ENCODE data around the gene ATP13A1.
"Not testable (repeated sequence)": the region's sequence is repeated elsewhere in the genome, so short reads cannot be mapped to it uniquely, and the experiment has no call there.

ATP13A1 gene

DNA sequence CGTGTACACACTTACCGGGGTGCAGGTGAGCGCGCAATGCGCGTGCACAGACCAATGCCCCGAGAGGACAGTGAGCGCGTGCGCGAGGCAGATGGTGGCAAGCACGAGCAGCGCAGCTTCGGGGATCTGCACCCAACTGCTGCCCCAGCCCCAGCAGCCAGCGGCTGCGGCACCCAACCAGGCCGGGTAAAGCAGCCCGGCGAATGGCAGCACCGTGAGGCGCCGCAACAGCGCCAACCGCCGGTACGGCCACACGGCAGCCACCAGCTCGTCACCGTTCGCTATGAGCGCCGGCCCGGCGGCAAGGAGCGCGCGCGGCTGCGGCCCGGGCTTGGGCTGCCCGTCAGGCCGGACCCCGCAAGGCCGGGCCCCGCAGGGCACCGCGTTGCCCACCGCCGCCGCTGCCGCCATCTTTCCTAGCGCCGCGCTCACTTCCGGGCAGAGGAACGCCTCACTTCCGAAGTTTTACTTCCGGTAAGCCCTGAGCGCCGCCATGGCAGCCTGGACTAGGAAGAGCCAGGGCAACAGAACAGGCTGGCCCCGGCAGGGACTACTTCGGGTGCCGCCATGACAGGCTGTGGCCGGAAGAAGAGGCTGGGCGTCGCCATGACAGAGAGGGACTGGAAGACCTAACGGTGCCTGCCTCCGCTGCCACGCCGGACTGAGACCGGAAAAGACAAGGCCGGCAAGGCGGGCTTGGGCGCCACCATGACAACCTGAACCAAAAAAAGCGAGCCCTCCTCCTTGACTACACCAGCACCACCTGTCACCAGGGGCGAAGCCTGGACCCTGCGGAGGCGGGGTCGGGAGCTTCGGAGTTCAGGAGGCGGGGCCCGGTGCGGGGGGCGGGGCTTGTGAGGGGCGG, at the start of gene ATP13A1:
Gene ATP13A1, minus strand, starts transcription at position 421 of the 865 bp plus-strand sequence. Its CDS starts 10 bp downstream, at position 411.
- DNase-seq, result peak; percentile 94

DNA sequence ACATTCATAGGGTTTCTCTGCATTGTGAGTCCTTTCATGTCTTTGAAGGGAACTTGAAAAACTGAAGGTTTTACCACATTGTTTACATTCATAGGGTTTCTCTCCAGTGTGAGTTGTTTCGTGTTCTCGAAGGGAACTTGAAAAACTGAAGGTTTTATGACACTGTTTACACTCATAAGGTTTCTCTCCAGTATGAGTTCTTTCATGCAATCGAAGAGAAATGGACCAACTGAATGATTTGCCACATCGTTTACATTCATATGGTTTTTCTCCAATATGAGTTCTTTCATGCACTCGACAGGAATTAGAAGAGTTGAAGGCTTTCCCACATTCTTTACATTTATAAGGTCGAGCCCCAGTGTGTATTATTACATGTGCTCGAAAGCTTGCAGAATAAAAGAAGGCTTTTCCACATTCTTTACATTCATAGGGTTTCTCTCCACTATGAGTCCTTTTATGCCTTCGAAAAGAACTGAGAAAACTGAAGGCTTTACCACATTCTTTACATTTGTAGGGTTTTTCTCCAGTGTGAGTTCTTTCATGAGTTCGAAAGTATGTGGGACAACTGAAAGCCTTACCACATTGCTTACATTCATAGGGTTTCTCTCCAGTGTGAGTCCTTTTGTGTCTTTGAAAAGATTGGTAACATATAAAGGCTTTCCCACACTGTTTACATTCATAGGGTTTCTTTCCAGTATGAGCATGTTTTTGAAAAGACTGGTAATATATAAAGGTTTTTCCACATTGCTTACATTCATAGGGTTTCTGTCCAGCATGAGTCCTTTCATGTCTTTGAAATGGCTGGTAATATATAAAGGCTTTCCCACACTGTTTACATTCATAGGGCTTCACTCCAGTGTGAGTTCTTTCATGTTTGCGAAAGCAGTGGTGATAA, 48.7 kb upstream of the ATP13A1 start:
- no peak for DNase-seq

DNA sequence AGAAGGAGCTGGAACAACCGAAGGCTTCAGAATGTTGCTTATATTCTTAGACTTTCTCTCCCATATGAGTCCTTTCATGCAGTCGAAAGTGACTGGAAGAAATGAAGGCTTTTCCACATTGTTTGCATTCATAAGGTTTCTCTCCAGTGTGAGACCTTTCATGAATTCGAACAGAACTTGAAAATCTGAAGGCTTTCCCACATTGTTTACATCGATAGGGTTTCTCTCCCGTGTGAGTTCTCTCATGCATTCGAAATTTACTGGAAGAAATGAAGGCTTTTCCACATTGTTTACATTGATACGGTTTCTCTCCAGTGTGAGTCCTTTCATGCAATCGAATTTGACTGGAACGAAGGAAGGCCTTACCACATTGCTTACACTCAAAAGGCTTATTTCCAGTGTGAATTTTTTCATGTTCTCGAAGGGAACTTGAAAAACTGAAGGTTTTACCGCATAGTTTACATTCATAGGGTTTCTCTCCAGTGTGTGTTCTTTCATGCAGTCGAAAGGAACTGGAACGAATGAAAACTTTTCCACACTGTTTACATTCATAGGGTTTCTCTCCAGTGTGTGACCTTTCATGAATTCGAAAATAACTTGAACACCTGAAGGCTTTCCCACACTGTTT, 47.9 kb upstream of the ATP13A1 start:
- DNase-seq, result no peak

DNA sequence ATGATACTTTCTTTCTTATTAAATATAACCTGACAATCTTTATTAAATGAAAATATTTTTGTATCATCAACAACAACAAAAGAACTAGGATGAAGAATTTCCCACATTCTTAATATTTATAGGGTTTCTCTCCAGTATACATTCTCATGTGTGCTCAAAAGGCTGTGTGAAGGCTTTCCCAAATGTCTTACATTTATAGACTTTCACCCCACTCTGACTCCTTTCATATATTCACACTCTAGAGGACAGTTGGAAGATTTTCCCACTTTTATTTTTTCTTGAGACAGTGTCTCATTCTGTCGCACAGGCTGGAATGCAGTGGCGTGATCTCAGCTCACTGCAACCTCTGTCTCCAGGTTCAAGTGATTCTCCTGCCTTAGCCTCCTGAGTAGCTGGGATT, 47.0 kb upstream of the ATP13A1 start:
- no peak for DNase-seq

DNA sequence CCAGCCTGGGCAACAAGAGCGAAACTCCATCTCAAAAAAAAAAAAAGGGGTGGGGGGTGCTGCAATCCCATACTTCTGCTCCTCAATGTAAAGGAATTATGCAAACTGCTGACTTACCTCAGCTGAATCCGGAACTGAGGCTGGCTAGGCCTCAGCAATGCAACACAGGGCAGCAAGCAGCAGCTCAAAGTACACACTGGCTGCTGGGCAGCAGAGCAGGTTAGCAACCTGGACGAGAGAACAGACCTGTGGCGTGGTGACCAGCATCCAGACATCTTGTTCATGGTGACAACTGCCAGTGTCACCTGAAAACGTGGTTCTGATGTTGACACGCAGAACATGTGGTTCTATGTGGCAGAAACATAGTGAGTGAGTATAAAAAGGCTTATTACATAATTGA, 41.4 kb upstream of the ATP13A1 start:
- DNase-seq, result no peak

DNA sequence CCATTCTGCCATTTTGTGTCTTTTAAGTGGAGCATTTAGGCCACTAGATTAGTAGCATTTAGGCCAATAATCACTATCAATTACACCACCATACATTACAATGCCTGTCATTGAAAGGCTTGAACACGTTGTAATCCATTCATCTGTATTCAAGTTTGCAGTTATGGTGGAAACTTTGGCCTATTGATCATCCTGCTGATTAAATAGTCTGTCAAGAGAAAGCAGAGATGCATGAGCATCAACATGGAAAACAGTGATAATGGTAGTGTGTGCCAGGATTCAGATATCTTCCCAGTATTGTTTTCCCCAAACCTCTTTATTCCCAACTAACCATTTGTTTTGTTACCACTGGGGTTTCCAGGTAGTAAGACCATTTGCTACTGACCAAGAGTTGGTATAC, 37.0 kb upstream of the ATP13A1 start:
- DNase-seq, result not testable (repeated sequence)

DNA sequence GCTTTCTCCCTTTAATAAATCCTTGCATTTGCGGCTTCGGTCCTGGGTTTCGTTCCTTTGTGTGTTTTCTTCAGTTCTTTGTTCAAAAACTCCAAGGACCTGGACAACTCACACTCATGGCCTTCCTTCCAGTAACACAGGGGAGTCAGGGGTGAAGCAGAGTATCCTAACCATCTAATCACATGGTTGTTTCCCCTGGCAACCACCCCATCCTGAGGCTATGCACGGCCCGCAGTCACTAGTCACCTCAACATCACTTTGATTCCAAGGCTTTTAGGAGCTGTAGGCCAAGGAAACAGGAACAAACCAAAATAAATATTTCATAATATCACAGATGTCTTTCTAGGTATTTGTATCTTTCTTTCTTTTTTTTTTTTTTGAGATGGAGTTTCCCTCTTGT, 34.1 kb upstream of the ATP13A1 start:
- DNase-seq, result no peak

DNA sequence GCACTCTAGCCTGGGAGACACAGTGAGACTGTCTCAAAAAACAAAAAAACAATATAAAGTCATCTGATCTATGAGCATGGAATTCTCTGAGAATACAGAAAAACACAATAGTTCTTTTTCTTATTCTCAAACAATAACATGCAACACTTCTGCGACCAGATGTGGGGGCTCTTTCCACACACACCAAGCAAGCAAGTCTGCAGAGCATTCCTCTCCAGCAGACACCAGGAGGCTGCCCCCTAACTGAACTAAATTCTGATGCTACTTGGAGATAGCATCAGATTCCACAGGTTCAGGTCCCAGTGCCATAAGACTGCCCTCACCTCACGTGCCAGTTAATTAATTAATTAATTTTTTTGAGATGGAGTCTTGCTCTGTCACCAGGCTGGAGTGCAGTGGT, 32.9 kb upstream of the ATP13A1 start:
- no peak for DNase-seq

DNA sequence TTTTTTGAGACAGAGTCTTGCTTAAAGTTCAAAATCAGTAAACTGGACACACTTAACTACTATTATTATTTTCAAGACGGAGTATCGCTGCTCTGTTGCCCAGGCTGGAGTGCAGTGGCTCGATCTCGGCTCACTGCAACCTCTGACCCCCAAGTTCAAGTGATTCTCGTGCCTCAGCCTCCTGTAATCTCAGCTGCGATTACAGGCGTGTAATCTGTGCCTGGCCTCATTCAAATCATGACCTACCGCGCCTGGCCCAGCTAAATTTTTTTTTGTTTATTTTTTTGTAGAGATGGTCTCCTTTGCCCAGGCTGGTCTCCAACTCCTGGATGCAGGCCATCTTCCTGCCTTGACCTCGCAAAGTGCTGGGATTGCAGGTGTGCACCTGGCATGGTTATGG, 28.2 kb upstream of the ATP13A1 start:
- no peak for DNase-seq

DNA sequence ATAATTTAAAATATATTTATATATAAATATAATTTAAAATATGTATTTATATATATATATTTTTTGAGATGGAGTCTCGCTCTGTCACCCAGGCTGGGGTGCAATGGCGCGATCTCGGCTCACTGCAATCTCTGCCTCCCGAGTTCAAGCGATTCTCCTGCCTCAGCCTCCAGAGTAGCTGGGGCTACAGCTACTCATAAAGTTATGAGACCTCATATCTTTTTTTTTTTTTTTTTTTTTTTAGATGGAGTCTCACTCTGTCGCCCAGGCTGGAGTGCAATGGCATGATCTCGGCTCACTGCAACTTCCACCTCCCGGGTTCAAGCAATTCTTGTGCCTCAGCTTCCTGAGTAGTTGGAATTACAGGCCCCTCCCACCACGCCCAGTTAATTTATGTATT, 25.5 kb upstream of the ATP13A1 start:
- peak; percentile 24 for DNase-seq

DNA sequence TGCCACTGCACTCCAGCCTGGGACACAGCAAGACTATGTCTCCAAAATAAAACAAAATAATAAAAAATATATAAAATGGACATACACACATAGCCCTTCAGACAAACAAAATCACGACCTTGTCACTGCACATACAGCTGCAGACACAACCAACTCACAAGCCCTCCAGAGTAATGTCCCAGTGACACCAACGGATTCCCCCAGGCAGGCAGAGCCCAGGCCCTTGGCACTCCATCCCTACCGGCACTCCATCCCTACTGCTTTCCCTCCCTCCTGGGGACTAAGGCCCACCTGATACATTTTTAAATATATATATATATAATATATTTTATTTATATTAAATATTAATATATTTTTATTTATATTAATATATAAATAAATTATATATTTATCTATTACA, 23.6 kb upstream of the ATP13A1 start:
- peak; percentile 37 for DNase-seq

DNA sequence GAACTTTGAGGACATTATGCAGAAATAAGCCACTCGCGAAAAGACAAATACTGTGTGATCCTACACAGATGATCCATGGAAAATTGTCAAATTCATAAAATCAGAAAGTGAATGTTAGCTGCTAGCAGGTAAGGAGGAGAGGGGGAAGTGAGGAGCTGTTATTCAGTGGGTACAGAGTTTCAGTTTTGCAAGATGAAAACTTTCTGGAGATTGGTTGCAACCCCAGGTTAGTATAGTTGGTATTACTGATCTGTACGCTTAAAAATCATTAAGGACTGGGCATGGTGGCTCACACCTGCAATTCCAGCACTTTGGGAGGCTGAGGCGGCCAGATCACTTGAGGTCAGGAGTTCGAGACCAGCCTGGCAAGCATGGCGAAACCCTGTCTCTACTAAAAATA, 23.1 kb upstream of the ATP13A1 start:
- DNase-seq, result no peak

DNA sequence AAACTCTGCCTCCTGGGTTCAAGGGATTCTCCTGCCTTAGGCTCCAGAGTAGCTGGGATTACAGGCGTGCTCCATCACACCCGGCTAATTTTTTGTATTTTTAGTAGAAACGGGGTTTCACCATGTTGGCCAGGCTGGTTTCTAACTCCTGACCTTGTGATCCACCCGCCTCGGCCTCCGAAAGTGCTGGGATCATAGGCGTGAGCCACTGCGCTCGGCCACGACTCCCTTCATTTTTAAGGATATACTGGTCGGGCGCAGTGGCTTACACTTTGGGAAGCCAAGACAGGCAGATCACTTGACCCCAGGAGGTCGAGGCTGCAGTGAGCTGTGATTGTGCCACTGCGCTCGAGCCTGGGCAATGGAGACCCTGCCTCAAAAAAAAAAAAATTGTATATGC, 22.6 kb upstream of the ATP13A1 start:
- DNase-seq, result not testable (repeated sequence)

DNA sequence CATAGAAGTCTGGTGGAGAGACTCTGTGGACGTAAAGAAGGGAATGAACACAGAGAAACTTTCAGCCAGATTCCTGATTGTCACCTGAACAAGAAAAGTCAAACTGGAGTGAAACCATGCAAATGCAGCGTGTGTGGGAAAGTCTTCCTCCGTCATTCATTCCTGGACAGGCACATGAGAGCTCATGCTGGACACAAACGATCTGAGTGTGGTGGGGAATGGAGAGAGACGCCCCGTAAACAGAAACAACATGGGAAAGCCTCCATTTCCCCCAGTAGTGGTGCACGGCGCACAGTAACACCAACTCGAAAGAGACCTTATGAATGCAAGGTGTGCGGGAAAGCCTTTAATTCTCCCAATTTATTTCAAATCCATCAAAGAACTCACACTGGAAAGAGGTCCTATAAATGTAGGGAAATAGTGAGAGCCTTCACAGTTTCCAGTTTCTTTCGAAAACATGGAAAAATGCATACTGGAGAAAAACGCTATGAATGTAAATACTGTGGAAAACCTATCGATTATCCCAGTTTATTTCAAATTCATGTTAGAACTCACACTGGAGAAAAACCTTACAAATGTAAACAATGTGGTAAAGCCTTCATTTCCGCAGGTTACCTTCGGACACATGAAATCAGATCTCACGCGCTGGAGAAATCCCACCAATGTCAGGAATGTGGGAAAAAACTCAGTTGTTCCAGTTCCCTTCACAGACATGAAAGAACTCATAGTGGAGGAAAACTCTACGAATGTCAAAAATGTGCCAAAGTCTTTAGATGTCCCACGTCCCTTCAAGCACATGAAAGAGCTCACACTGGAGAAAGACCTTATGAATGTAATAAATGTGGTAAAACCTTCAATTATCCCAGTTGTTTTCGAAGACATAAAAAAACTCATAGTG, 15.9 kb upstream of the ATP13A1 start:
- DNase-seq, result no peak

DNA sequence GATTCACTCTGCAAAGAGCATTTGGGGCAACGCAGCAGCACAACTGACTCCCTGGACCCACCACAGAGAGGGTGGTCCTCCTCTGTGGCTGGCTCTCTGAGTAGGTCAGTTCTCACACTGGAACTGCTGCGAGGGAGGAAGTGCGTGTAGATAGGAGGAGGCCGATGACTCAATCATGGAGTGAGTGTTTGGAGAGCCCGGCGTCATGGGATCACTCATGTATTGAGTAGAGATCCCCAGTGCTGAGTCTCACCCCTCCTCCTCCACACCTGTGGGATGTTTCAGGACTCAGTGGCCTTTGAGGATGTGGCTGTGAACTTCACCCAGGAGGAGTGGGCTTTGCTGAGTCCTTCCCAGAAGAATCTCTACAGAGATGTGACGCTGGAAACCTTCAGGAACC, 14.1 kb upstream of the ATP13A1 start:
- no peak for DNase-seq

DNA sequence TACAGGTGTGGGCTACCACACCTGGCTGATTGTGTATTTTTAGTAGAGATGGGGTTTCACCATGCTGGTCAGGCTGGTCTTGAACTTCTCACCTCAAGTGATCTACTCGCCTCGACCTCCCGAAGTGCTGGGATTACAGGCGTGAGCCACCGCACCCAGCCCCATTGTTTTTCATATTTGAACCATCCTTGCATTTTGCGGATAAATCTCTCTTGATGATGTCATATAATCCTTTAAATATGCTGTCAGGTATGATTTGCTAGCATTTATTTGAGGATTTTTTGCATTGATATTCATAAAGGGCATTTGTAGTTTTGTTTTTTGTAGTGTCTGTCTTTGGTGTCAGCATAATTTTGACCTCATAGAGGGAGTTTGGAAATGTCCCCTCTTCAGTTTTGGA, 10.8 kb upstream of the ATP13A1 start:
- no peak for DNase-seq

DNA sequence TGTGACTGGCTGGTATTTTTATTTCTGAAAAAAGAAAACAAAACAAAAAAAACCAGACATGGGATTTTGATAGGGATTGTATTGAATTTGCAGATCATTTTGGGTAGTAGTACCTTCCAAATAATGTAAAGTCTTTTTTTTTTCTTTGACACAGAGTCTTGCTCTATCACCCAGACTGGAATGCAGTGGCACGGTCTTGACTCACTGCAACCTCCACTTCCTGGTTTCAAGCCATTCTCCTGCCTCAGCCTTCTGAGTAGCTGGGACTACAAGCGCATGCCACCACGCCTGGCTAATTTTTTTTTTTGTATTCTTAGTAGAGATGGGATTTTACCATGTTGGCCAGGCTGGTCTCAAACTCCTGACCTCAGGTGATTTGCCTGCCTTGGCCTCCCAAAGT, 9.3 kb upstream of the ATP13A1 start:
- DNase-seq, result no peak

DNA sequence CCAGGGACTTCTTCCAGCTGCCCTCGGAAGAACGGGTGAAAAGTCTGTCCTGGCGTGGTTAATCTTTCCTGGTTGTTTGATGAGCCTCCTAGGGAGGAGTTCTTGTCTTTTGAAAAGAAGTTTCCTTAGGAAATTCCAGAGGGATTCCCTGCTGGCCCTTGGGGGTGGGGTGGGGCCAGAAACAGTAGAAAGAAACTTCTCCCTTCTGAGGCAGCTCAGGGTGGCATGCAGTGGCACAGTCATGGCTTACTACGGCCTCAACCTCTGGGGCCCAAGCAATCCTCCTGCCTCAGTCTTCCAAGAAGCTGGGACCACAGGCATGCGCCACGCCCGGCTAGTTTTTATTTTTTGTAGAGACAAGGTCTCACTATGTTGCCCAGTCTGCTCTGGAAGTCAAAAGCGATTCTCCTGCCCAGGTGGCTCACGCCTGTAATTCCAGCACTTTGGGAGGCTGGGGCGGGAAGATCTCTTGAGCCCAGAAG, 6.6 kb upstream of the ATP13A1 start:
- DNase-seq, result no peak

DNA sequence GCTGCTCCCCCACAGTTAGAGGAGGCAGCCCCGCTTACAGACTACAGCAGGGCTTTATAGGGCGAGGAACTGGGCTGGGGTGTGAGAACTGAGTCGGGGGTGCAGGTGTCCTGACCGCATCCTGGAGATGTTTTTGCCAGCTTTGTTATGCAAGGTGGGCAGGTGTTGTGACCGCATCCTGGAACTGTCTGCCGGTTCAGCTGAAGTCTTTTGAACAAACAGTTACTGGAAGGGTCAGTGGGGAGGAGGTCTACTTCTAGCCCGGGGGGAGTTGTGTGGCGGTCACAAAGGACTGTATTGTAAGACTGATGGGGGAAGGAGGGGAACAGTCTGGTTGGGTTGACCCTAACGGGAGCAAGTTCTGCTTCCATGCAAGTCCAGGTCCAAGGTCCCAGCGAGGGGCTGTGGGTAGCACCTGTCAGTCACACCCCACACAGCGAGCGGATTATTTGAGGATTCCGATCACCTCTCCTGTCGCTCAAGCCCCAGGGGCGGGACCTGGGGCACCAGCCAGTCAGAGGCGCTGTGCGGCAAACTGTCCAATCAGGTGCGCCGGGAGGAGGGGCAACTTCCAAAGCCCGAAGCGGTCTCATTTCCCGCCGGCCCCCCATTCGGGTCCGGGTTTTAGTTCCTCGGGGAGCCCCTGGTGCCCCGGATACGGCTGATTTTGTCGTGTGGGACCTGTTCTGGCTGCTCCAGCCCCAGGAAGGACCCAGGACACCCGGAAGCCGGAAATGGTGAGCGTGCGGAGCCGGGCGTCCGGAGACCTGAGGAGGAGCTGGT, 4.9 kb upstream of the ATP13A1 start, which contains the start of gene ZNF101:
Gene ZNF101, plus strand, starts transcription at position 610 of the 783 bp plus-strand sequence. Its CDS starts 125 bp downstream, at position 735.
- DNase-seq, result peak; percentile 99

DNA sequence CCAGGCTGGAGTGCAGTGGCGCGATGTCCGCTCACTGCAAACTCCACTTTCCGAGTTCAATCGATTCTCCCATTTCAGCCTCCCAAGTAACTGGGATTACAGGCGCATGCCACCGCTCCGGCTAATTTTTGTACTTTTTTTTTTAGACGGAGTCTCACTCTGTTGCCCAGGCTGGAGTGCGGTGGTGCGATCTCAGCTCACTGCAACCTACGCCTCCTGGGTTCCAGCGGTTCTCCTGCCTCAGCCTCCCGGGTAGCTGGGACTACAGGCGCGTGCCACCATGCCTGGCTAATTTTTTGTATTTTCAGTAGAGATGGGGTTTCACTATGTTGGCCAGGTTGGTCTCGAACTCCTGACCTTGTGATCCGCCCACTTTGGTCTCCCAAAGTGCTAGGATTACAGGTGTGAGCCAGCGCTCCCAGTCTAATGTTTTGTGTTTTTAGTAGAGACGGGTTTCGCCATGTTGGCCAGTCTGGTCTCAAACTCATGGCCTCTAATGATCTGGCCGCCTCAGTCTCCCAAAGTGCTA, 2.0 kb upstream of the ATP13A1 start:
- not testable (repeated sequence) for DNase-seq

DNA sequence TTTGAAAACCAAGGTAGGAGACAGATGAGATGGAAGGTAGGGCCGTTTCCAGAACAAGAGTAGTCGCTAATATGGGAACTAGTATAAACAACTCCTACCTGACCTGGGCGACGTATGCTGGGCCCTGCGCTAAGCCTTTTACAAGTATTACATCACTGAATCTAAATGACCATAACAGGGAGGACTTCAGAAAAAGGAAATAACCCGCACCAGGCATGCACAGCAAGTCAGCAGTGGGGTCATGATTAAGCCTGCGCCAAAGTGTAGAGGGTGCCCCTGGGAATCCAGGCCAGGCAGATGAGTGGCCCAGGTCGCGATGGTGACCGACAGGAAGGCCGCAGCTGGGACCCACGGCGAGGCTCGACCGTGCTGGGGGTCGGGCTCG, 613 bp downstream of the ATP13A1 start:
- no peak for DNase-seq

Data from stimulated activated CD4-positive, alpha-beta T cell treated with anti-CD3 and anti-CD28 coated beads, Interleukin-15, amount 100 ng/mL, for 24 hours (primary cell).